ENCODE measurements around the gene ENPP3. TPM values are rescaled to one million over a fixed set of nuclear protein-coding genes. Genes with fewer than 3 reads are reported as not detected.

The ENPP3 gene
- total RNA-seq, 1 donor from 2014 or later = not detected

DNA sequence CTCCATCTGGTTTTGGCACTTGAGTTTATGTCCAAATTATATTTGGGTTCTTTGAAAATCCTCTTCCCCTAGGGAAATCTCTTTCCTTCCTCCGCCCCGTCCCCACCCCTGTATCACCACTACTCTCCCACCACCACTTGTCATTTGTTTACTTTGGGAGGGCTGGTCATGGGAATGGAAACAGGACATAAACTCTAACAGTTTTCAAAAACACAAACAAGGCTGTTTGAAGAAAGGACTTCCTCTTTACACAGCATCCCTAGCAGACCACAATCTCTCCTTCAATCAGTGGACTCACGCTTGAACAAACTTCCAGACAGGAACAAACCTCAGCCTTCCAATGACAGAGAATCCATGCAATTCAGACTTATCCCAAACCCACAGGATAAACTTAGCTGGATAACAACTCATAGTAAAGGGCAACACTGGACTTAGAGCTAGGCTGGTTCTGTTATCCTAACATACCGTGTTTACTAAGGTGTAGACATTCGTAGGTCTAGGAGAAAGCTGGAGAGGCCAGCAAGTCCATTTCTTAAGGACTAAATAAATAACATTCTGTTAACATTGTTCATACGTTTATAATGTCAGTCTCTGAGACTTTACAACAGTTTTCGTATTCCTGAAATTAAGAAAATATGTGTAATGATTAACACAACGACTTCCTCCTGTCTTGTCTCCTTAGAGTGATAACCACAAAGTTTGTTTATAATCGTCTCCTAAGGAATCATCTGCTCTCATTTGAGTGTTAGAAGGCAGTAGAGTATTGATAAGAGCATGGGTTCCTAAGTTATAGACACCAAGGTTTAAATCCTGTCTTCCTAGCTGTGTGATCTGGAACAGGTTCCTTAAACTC lies 117.8 kb downstream of the ENPP3 start:
- Mint-ChIP-seq H3K36me3 (ENCODE audit: unreplicated experiment) (no peaks in the 10 kb centered on the region), H3K4me1 (ENCODE audit: unreplicated experiment) (peaks cover 20% of the 10 kb centered on the region), H3K27ac (ENCODE audit: unreplicated experiment) (no peak overlapping the region), H3K4me3 (ENCODE audit: unreplicated experiment) (no peak overlapping the region), H3K27me3 (ENCODE audit: unreplicated experiment) (no peaks in the 10 kb centered on the region), H3K9me3 (ENCODE audit: unreplicated experiment) (peaks cover 5% of the 10 kb centered on the region)
- TF ChIP-seq, protein P1, sequence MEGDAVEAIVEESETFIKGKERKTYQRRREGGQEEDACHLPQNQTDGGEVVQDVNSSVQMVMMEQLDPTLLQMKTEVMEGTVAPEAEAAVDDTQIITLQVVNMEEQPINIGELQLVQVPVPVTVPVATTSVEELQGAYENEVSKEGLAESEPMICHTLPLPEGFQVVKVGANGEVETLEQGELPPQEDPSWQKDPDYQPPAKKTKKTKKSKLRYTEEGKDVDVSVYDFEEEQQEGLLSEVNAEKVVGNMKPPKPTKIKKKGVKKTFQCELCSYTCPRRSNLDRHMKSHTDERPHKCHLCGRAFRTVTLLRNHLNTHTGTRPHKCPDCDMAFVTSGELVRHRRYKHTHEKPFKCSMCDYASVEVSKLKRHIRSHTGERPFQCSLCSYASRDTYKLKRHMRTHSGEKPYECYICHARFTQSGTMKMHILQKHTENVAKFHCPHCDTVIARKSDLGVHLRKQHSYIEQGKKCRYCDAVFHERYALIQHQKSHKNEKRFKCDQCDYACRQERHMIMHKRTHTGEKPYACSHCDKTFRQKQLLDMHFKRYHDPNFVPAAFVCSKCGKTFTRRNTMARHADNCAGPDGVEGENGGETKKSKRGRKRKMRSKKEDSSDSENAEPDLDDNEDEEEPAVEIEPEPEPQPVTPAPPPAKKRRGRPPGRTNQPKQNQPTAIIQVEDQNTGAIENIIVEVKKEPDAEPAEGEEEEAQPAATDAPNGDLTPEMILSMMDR (IDR thresholded peaks at IDR 0.05) = no peak
- no peak for DNase-seq (ENCODE audit: extremely low spot score, unreplicated experiment)

DNA sequence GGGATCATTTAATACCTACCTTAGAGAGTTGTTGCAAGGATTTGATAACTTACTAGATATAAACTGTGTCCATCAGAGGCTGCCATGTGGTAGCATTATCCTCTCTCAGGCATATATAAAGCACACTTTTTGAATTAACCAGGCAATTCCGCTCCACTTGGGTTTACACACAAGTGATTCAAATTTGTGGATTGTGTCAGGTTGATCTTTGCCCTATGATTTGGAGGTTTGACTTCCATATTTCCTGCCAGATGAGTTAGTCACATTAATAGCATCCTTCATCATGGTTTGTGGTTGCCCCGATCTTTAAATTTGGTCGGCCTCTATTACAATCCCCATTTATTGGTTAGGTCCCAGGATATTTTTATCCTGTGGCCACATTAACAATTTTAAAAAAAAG lies 118.5 kb downstream of the ENPP3 start:
- H3K27ac Mint-ChIP-seq (ENCODE audit: unreplicated experiment) = no peak overlapping the region
- peaks cover 23% of the 10 kb centered on the region for H3K4me1 Mint-ChIP-seq (ENCODE audit: unreplicated experiment)
- H3K9me3 Mint-ChIP-seq (ENCODE audit: unreplicated experiment) = peaks cover 5% of the 10 kb centered on the region
- no peak overlapping the region for H3K4me3 Mint-ChIP-seq (ENCODE audit: unreplicated experiment)
- TF ChIP-seq, protein P1 (IDR thresholded peaks at IDR 0.05) = no peak
- no peaks in the 10 kb centered on the region for H3K36me3 Mint-ChIP-seq (ENCODE audit: unreplicated experiment)
- no peak for DNase-seq (ENCODE audit: extremely low spot score, unreplicated experiment)
- no peaks in the 10 kb centered on the region for H3K27me3 Mint-ChIP-seq (ENCODE audit: unreplicated experiment)

DNA sequence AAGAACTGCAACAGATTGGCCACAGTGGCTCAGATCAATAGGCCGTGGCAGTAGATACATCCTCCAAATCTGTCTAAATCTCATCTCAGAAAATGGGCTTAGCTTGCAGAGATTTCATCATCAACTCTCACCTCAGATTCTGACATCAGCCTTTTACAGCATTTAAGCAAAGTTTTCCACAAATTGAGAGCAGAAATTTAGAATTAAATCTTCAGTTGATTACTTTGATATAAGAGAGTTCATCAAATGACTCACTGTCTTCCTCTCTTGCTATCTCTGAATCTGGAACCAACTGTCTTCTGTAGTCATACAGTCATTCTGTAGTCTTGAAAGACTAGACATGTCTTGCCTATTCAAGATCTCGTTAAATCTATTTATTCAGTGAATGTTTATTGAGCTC lies 118.9 kb downstream of the ENPP3 start:
- TF ChIP-seq, protein P1 (IDR thresholded peaks at IDR 0.05) = no peak
- H3K4me3 Mint-ChIP-seq (ENCODE audit: unreplicated experiment) = no peak overlapping the region
- no peak for DNase-seq (ENCODE audit: extremely low spot score, unreplicated experiment)
- H3K36me3 Mint-ChIP-seq (ENCODE audit: unreplicated experiment) = no peaks in the 10 kb centered on the region
- no peak overlapping the region for H3K27ac Mint-ChIP-seq (ENCODE audit: unreplicated experiment)
- H3K27me3 Mint-ChIP-seq (ENCODE audit: unreplicated experiment) = no peaks in the 10 kb centered on the region
- peaks cover 23% of the 10 kb centered on the region for H3K4me1 Mint-ChIP-seq (ENCODE audit: unreplicated experiment)
- H3K9me3 Mint-ChIP-seq (ENCODE audit: unreplicated experiment) = peaks cover 5% of the 10 kb centered on the region

DNA sequence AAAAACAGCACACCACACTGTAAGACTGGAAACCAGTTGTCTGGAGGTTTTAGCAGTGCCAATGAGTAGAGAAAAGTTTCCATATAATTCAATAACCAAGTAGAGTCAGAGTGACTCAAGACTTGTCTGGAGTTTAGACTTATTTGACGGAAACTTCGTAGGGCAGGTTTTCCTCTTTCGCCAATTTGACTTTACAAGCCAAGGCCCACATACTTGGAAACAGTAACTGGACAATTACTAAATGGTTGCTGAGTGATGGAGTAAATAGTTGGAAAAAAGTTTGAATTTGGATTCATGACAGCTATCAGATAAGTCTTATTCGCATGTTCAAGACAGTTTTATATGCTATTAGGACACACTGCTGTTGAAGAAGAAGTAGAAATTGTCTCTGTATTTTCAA lies 121.8 kb downstream of the ENPP3 start:
- Mint-ChIP-seq H3K9me3 (ENCODE audit: unreplicated experiment) (peaks cover 5% of the 10 kb centered on the region), H3K27me3 (ENCODE audit: unreplicated experiment) (no peaks in the 10 kb centered on the region), H3K36me3 (ENCODE audit: unreplicated experiment) (no peaks in the 10 kb centered on the region), H3K27ac (ENCODE audit: unreplicated experiment) (no peak overlapping the region), H3K4me3 (ENCODE audit: unreplicated experiment) (no peak overlapping the region), H3K4me1 (ENCODE audit: unreplicated experiment) (peaks cover 20% of the 10 kb centered on the region)
- TF ChIP-seq, protein P1 (IDR thresholded peaks at IDR 0.05) = no peak
- no peak for DNase-seq (ENCODE audit: extremely low spot score, unreplicated experiment)

DNA sequence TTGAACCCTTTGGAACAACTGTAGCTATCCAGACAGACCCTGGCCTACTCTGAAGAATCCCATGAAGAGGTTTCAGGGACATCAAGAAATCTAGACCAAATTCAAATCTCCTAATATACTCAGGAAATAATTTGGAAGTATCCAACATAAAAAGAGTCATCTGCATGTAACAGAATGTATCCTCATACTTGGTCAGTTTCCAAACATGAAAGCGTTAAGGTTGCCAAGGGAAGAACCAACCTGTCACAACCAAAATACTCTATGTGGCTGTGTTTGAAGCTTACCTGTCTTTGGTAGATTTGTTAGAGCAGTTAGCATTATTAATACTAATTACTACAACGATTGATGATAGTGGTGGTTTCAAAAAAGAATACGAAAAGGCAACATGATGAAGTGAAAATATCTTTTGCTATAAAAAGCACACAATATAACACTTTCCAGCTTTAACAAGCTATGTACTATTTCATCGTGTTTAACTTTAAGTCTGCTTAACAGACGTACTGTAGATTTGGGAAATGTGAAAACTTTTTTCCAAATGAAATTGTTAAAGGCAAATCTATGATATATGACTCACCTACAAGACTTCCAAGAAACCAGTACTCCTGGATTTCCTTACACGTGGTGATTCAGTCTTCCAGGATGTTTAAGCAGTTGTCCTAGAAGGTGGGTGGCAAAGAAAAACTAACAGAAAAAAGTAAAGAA lies 124.1 kb downstream of the ENPP3 start:
- no peak for DNase-seq (ENCODE audit: extremely low spot score, unreplicated experiment)
- peaks cover 13% of the 10 kb centered on the region for H3K4me1 Mint-ChIP-seq (ENCODE audit: unreplicated experiment)
- H3K9me3 Mint-ChIP-seq (ENCODE audit: unreplicated experiment) = no peaks in the 10 kb centered on the region
- no peak overlapping the region for H3K27ac Mint-ChIP-seq (ENCODE audit: unreplicated experiment)
- H3K27me3 Mint-ChIP-seq (ENCODE audit: unreplicated experiment) = no peaks in the 10 kb centered on the region
- H3K36me3 Mint-ChIP-seq (ENCODE audit: unreplicated experiment) = no peaks in the 10 kb centered on the region
- TF ChIP-seq, protein P1 (IDR thresholded peaks at IDR 0.05) = no peak
- H3K4me3 Mint-ChIP-seq (ENCODE audit: unreplicated experiment) = no peak overlapping the region

Data from osteocyte (in vitro differentiated cells).